COLO668 (cell line): ENCODE data around the gene CPSF3.

Source experiments
- DNase-seq: peaks from one replicate; lab custom pipeline; 2025; ENCODE audit not compliant: unreplicated experiment; lab: John Stamatoyannopoulos, UW

Gene CPSF3

GRCh38 chr2:9416962-9417316 is 6.5 kb upstream of the CPSF3 start:
- no peak for DNase-seq

- no peak for DNase-seq
Measured at GRCh38 chr2:9417725-9418124, 5.7 kb upstream of the CPSF3 start.

- no peak for DNase-seq
Measured at GRCh38 chr2:9418746-9419145, 4.7 kb upstream of the CPSF3 start.

- DNase-seq: no peak
Measured at GRCh38 chr2:9419541-9419940, 3.9 kb upstream of the CPSF3 start.

- DNase-seq: no peak
Measured at GRCh38 chr2:9420495-9420894, 3.0 kb upstream of the CPSF3 start.

GRCh38 chr2:9422321-9423099 is 944 bp upstream of the CPSF3 start:
- DNase-seq: peak; percentile 61

GRCh38 chr2:9423922-9424272 is 443 bp downstream of the CPSF3 start:
- no peak for DNase-seq

- DNase-seq: peak; percentile 30
Measured at GRCh38 chr2:9424447-9425164, 1.2 kb downstream of the CPSF3 start.

GRCh38 chr2:9428965-9429577 is 5.6 kb downstream of the CPSF3 start:
- DNase-seq: no peak

- no peak for DNase-seq
Measured at GRCh38 chr2:9430316-9431293, 7.2 kb downstream of the CPSF3 start.

- no peak for DNase-seq
Measured at GRCh38 chr2:9434489-9434888, 11.0 kb downstream of the CPSF3 start.

- no peak for DNase-seq
Measured at GRCh38 chr2:9439536-9439935, 16.1 kb downstream of the CPSF3 start.

- DNase-seq: no peak
Measured at GRCh38 chr2:9440058-9440727, 16.7 kb downstream of the CPSF3 start.

- DNase-seq: no peak
Measured at GRCh38 chr2:9441556-9441955, 18.1 kb downstream of the CPSF3 start.

GRCh38 chr2:9443526-9443925 is 20.1 kb downstream of the CPSF3 start:
- no peak for DNase-seq

GRCh38 chr2:9445089-9445488 is 21.6 kb downstream of the CPSF3 start:
- no peak for DNase-seq

- no peak for DNase-seq
Measured at GRCh38 chr2:9451231-9451630, 27.8 kb downstream of the CPSF3 start.

GRCh38 chr2:9460441-9461017 is 37.1 kb downstream of the CPSF3 start:
- no peak for DNase-seq

GRCh38 chr2:9461079-9461478 is 37.6 kb downstream of the CPSF3 start:
- DNase-seq: no peak

GRCh38 chr2:9462313-9462712 is 38.9 kb downstream of the CPSF3 start:
- peak; percentile 5 for DNase-seq
